ENCODE data around the gene RPS21. TPM values are rescaled to one million over a fixed set of nuclear protein-coding genes. Genes with fewer than 3 reads are reported as not detected.

RPS21 gene
- total and polyA plus RNA-seq, 10 of the 15 experiments (the other 5 are each of a cell fraction or from before 2014, with no cell fraction given): 1,474 to 4,987 (median 2,439) TPM

DNA sequence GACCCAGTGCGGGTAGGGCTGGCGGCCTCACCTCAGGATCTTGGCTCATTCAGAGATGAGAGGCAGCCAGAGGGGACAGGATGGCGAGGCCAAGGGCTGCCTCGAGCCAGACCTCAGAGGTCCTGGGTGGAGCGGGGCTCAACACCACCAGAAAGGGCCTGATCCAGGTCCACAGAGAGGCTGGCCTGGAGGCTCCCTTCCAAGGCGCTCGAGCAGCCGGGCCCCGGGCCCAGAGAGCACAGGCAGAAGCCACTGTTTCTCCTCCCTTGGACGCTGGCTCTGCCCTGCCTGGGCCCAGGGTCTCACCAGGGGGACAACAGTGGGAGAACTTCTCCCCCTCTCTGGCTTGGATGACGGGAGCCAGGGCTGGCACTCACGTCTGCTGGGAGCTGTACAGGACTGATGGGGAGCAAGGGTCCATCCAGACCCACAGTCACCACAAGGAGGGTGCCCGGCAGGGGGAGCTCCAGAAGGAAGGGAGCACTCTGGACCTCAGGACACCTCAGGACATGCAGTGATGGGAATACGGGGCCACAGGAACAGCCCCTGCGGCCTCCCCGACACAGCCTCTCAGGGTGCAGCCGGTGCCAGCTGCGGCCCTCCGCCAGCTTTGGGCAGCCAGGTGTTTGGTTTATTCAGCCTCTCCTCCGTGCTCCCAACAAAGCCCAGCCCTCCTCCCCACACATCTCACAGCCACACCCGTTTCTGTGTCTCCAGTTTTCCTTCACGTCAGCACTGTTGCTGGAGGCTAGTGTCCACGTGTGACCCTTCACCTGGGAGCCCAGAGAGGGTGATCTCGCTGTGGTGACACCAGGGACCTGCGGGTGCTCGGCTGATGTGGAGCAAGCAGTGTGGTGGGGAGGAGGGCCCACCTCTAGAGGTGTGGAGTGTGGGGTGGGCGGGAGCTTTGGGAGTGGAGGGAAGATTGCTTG, 8.7 kb downstream of the RPS21 start:
- ATAC-seq: no peak
- Histone ChIP-seq H3K36me3 (ENCODE audit: control insufficient read depth in 2 of 2, insufficient read depth in 2 of 2, low read length in 1 of 2) (peaks cover 0 to 7% of the 10 kb centered on the region in 2 experiments; a peak in 2 of 4 replicates), H3K27ac (ENCODE audit: control insufficient read depth, insufficient read depth) (no peak overlapping the region), H3K27me3 (replicated peaks in 1 of 2; ENCODE audit: control insufficient read depth in 2 of 2, insufficient read depth in 2 of 2, low read length in 1 of 2) (no peaks in the 10 kb centered on the region), H3K9me3 (replicated peaks; ENCODE audit: control insufficient read depth, insufficient read depth, low read length) (no peaks in the 10 kb centered on the region; the same call in 2 of the 3 replicates), H3K4me1 (ENCODE audit: control insufficient read depth, insufficient read depth, low read length) (no peaks in the 10 kb centered on the region), H3K79me2 (ENCODE audit: control insufficient read depth, insufficient read depth, low read length) (no peaks in the 10 kb centered on the region), H3K4me3 (no peak overlapping the region), H3K9ac (ENCODE audit: control insufficient read depth, insufficient read depth, low read length) (no peak overlapping the region), H2AFZ (ENCODE audit: control insufficient read depth, low read depth, low read length) (no peak overlapping the region), H3K4me2 (ENCODE audit: control insufficient read depth, insufficient read depth) (no peak overlapping the region), H4K20me1 (ENCODE audit: control insufficient read depth, insufficient read depth) (no peaks in the 10 kb centered on the region)
- in situ Hi-C loops (cut with MboI) (loop anchor here (25.0 kb wide), 1 partner anchor 383 kb away; no protein-coding TSS in a partner anchor), intact Hi-C loops (cut with micrococcal nuclease; ENCODE audit: unreplicated experiment) (no loop called here)
- SMC1A ChIA-PET (ENCODE audit: uncharacterized antibody, unreplicated experiment): no interaction called here
- TF ChIP-seq FOXM1 (IDR thresholded peaks at IDR 0.05; ENCODE audit: low read depth, low read length) (no peak), FOS (IDR thresholded peaks at IDR 0.05; ENCODE audit: borderline replicate concordance, extremely low read depth, insufficient read length) (no peak), NR2F1 (conservative IDR thresholded peaks at IDR 0.05) (no peak), NFIC (IDR thresholded peaks at IDR 0.05; ENCODE audit: low read depth, low read length) (no peak), YBX1 (IDR thresholded peaks at IDR 0.05) (no peak), ZSCAN29 (IDR thresholded peaks at IDR 0.05) (no peak), MTA2 (IDR thresholded peaks at IDR 0.05; ENCODE audit: low read depth) (no peak), YY1 (IDR thresholded peaks at IDR 0.05; ENCODE audit: low read depth, low read length) (no peak), ZNF217 (IDR thresholded peaks at IDR 0.05) (no peak), EZH2 (IDR thresholded peaks at IDR 0.05; ENCODE audit: borderline replicate concordance, control insufficient read depth, low read depth, low read length) (no peak), MTA3 (IDR thresholded peaks at IDR 0.05; ENCODE audit: borderline replicate concordance, low read length) (no peak), ASH2L (IDR thresholded peaks at IDR 0.05; ENCODE audit: borderline replicate concordance, low read depth) (no peak), SUPT20H (IDR thresholded peaks at IDR 0.05; ENCODE audit: borderline replicate concordance, control insufficient read depth, low read depth, low read length) (no peak), TAF1 (IDR thresholded peaks at IDR 0.05; ENCODE audit: borderline replicate concordance, low read depth, low read length) (no peak), SMC3 (IDR thresholded peaks at IDR 0.05; ENCODE audit: borderline replicate concordance, low read length) (no peak), TARDBP (IDR thresholded peaks at IDR 0.05; ENCODE audit: borderline replicate concordance) (no peak)
- TF ChIP-seq, protein P1, sequence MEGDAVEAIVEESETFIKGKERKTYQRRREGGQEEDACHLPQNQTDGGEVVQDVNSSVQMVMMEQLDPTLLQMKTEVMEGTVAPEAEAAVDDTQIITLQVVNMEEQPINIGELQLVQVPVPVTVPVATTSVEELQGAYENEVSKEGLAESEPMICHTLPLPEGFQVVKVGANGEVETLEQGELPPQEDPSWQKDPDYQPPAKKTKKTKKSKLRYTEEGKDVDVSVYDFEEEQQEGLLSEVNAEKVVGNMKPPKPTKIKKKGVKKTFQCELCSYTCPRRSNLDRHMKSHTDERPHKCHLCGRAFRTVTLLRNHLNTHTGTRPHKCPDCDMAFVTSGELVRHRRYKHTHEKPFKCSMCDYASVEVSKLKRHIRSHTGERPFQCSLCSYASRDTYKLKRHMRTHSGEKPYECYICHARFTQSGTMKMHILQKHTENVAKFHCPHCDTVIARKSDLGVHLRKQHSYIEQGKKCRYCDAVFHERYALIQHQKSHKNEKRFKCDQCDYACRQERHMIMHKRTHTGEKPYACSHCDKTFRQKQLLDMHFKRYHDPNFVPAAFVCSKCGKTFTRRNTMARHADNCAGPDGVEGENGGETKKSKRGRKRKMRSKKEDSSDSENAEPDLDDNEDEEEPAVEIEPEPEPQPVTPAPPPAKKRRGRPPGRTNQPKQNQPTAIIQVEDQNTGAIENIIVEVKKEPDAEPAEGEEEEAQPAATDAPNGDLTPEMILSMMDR (IDR thresholded peaks at IDR 0.05 in 2 of 3, conservative IDR thresholded peaks at IDR 0.05 in 1 of 3; ENCODE audit: control insufficient read depth in 2 of 3, extremely low read depth in 1 of 3, insufficient read depth in 1 of 3, low read depth in 3 of 3, low read length in 3 of 3): no peak
- POLR2A ChIA-PET: no interaction called here
- CTCF ChIA-PET: no interaction called here
- WGBS (ENCODE audit: insufficient coverage, insufficient replicate concordance, low lambda C conversion rate, missing lambda C conversion rate): 82% methylated on average over 26 of the region's 27 CpGs
- no TSS peak for BruUV-seq (replicated peaks)
- RAD21 ChIA-PET (ENCODE audit: unreplicated experiment): no interaction called here
- no peak for DNase-seq (ENCODE audit: low read depth, low spot score)
- FAIRE-seq: no peak
